Measurements from ENCODE around the gene PTPRD. TPM values are rescaled to one million over a fixed set of nuclear protein-coding genes. Genes with fewer than 3 reads are reported as not detected.

PTPRD gene
- total and polyA plus RNA-seq, 2 experiments from 2014 or later, result 11.5 to 58.0 TPM

GRCh38 chr9:8764051-8764450, 1848.8 kb downstream of the PTPRD start:
- H3K36me3 ChIP-seq (ENCODE audit: insufficient read depth), result no peaks in the 10 kb centered on the region
- ATAC-seq (no peak), DNase-seq (ENCODE audit: low spot score) (no peak)
- no peak overlapping the region for H3K27ac ChIP-seq (ENCODE audit: low read depth)
- H3K27me3 Mint-ChIP-seq (ENCODE audit: insufficient read depth, low read depth, poor library complexity), result no peaks in the 10 kb centered on the region
- H3K79me2 ChIP-seq (replicated peaks; ENCODE audit: insufficient read depth), result peaks cover 6% of the 10 kb centered on the region
- H2AFZ ChIP-seq, result no peak overlapping the region
- peaks cover 12% of the 10 kb centered on the region; the same call in 2 of the 3 replicates for H3K4me1 Mint-ChIP-seq
- no peak overlapping the region for H3K27ac Mint-ChIP-seq
- no peaks in the 10 kb centered on the region for H4K20me1 ChIP-seq (replicated peaks; ENCODE audit: insufficient read depth)
- TF ChIP-seq POLR2AphosphoS5 (IDR thresholded peaks at IDR 0.05; ENCODE audit: low read depth) (no peak), EZH2phosphoT487 (IDR thresholded peaks at IDR 0.05; ENCODE audit: unreplicated experiment) (no peak), EZH2 (IDR thresholded peaks at IDR 0.05; ENCODE audit: low read depth, unreplicated experiment) (no peak), ZNF462 (CRISPR knock-in tag; IDR thresholded peaks at IDR 0.05) (no peak), CREB1 (CRISPR knock-in tag; IDR thresholded peaks at IDR 0.05; ENCODE audit: low read depth) (no peak), REST (IDR thresholded peaks at IDR 0.05; ENCODE audit: unreplicated experiment) (no peak), CTCF (conservative IDR thresholded peaks at IDR 0.05; ENCODE audit: low read depth in 2 of 2) (no peak)
- H3K27me3 ChIP-seq (ENCODE audit: insufficient read depth), result no peaks in the 10 kb centered on the region
- H3K36me3 Mint-ChIP-seq (ENCODE audit: low read depth), result no peaks in the 10 kb centered on the region
- no peak overlapping the region for H3K4me2 ChIP-seq
- no peak overlapping the region for H3K4me3 ChIP-seq
- no peaks in the 10 kb centered on the region for H3K9me2 ChIP-seq (ENCODE audit: insufficient read depth)
- H3F3A ChIP-seq (replicated peaks; ENCODE audit: low read depth), result no peaks in the 10 kb centered on the region
- no peak overlapping the region for H3K4me3 Mint-ChIP-seq
- H3K9me3 Mint-ChIP-seq, result no peaks in the 10 kb centered on the region
- H3K4me1 ChIP-seq (ENCODE audit: insufficient read depth), result no peaks in the 10 kb centered on the region
